ENCODE results near the gene CPD.

Gene CPD

GRCh38 chr17:30351735-30352134 is 27.0 kb upstream of the CPD start:
- DNase-seq, result no peak

- DNase-seq, result no peak
These were observed 26.4 kb upstream of the CPD start for GRCh38 chr17:30352240-30352814.

GRCh38 chr17:30354701-30355100 is 24.0 kb upstream of the CPD start:
- no peak for DNase-seq

GRCh38 chr17:30357476-30357875 is 21.3 kb upstream of the CPD start:
- no peak for DNase-seq

- DNase-seq, result no peak
These were observed 20.5 kb upstream of the CPD start for GRCh38 chr17:30358055-30358760.

- no peak for DNase-seq
These were observed 18.5 kb upstream of the CPD start for GRCh38 chr17:30360086-30360808.

GRCh38 chr17:30361766-30362279 is 16.9 kb upstream of the CPD start:
- DNase-seq, result no peak

GRCh38 chr17:30363715-30364202 is 15.0 kb upstream of the CPD start:
- DNase-seq, result no peak

- DNase-seq, result no peak
These were observed 12.2 kb upstream of the CPD start for GRCh38 chr17:30366536-30366935.

GRCh38 chr17:30368912-30369720 is 9.6 kb upstream of the CPD start:
- DNase-seq, result peak; percentile 52

- DNase-seq, result no peak
These were observed 8.7 kb upstream of the CPD start for GRCh38 chr17:30369995-30370394.

- no peak for DNase-seq
These were observed 6.0 kb upstream of the CPD start for GRCh38 chr17:30372755-30373154.

GRCh38 chr17:30375661-30376060 is 3.1 kb upstream of the CPD start:
- DNase-seq, result no peak

GRCh38 chr17:30376621-30377452 is 1.9 kb upstream of the CPD start:
- peak; percentile 78 for DNase-seq

- DNase-seq, result no peak
These were observed 1.0 kb upstream of the CPD start for GRCh38 chr17:30377574-30378240.

GRCh38 chr17:30378241-30378824 is 394 bp upstream of the CPD start:
- peak; percentile 97 for DNase-seq

- no peak for DNase-seq
These were observed 676 bp downstream of the CPD start for GRCh38 chr17:30379303-30379902.

- DNase-seq, result peak; percentile 17
These were observed 1.2 kb downstream of the CPD start for GRCh38 chr17:30379903-30380381.

- DNase-seq, result no peak
These were observed 2.1 kb downstream of the CPD start for GRCh38 chr17:30380643-30381339.
